SU-DHL-6 (cell line): Measurements from ENCODE around the gene CDH16.

Experiments
- H2AFZ ChIP-seq: fragments of 200-600 bp; sonication (generic); 2 replicates; pipeline ENCODE4 v1.6.1; 2014; ENCODE audit warnings: low read depth, mild to moderate bottlenecking, moderate library complexity, mixed read lengths, antibody characterized with exemption, low read length; ENCODE audit not compliant: severe bottlenecking
- H3F3A ChIP-seq: fragments of 200-600 bp; shearing (Covaris generic); 2 replicates; pipeline ENCODE4 v1.6.0; 2016; ENCODE audit warnings: antibody characterized with exemption, mild to moderate bottlenecking; ENCODE audit not compliant: insufficient read depth
- H3K27ac ChIP-seq: fragments of 200-600 bp; sonication (generic); 2 replicates; pipeline ENCODE4 v1.5.1; 2016; ENCODE audit warnings: low read depth, mild to moderate bottlenecking, low read length, moderate library complexity, mixed read lengths
- H3K27me3 ChIP-seq: fragments of 200-600 bp; sonication (generic), shearing (Covaris generic); 2 replicates; pipeline ENCODE4 v1.6.0; 2014; ENCODE audit warnings: mild to moderate bottlenecking, low read length
- H3K36me3 ChIP-seq: fragments of 200-600 bp; sonication (generic); 2 replicates; pipeline ENCODE4 v1.6.1; 2014; ENCODE audit warnings: mild to moderate bottlenecking, low read length, mixed read lengths
- H3K4me2 ChIP-seq: fragments of 300-600, 200-600 bp; shearing (Covaris generic), sonication (generic); 2 replicates; pipeline ENCODE4 v1.6.0; 2014; ENCODE audit warnings: low read length, low read depth, mild to moderate bottlenecking; ENCODE audit not compliant: poor library complexity, severe bottlenecking
- H3K4me3 ChIP-seq: fragments of 200-600 bp; sonication (generic); 2 replicates; pipeline ENCODE4 v1.5.1; 2014; ENCODE audit warnings: antibody characterized with exemption, low read length, mild to moderate bottlenecking, mixed read lengths; ENCODE audit not compliant: insufficient read depth, poor library complexity, severe bottlenecking
- H3K79me2 ChIP-seq: fragments of 200-600 bp; sonication (generic); 2 replicates; pipeline ENCODE4 v1.6.1; 2014; ENCODE audit warnings: mild to moderate bottlenecking, low read length, moderate library complexity; ENCODE audit not compliant: insufficient read depth
- H3K9ac ChIP-seq: fragments of 200-600 bp; sonication (generic); 2 replicates; pipeline ENCODE4 v1.7.0; 2014; ENCODE audit warnings: mild to moderate bottlenecking, low read length
- H3K9me2 ChIP-seq: fragments of 200-600 bp; sonication (generic); replicated peaks from 2 replicates; pipeline ENCODE4 v1.6.1; 2014; ENCODE audit warnings: low read length; ENCODE audit not compliant: insufficient read depth
- H3K9me3 ChIP-seq: fragments of 200-600 bp; sonication (generic); 2 replicates; pipeline ENCODE4 v1.6.1; 2014; ENCODE audit warnings: low read length, mixed read lengths; ENCODE audit not compliant: insufficient read depth
- H4K20me1 ChIP-seq: fragments of 200-600 bp; sonication (generic); 2 replicates; pipeline ENCODE4 v1.6.1; 2014; ENCODE audit warnings: low read depth, mild to moderate bottlenecking, antibody characterized with exemption, low read length, moderate library complexity, mixed read lengths
- EZH2phosphoT487 ChIP-seq: fragments of 200-600 bp; sonication (generic), shearing (Covaris generic); conservative IDR thresholded peaks from 2 replicates; pipeline ENCODE4 v1.6.1; 2018; ENCODE audit warnings: mild to moderate bottlenecking, antibody characterized with exemption, low read length, moderate library complexity, mixed read lengths
- TF ChIP-seq, protein P1 (sequence below): fragments of 200-600 bp; sonication (generic); IDR thresholded peaks from one replicate; pipeline ENCODE4 v1.5.1; 2017; ENCODE audit warnings: antibody characterized with exemption, mild to moderate bottlenecking, low read length, moderate library complexity; ENCODE audit not compliant: insufficient read depth, poor library complexity, severe bottlenecking

Gene CDH16

GRCh38 chr16:66891797-66892196 is 26.9 kb downstream of the CDH16 start:
- Histone ChIP-seq H3K27me3 (no peaks in the 10 kb centered on the region), H3K27ac (no peak overlapping the region), H3K9me3 (no peaks in the 10 kb centered on the region), H3F3A (no peaks in the 10 kb centered on the region), H2AFZ (no peak overlapping the region), H3K4me3 (no peak overlapping the region), H4K20me1 (no peaks in the 10 kb centered on the region), H3K9ac (no peak overlapping the region), H3K79me2 (no peaks in the 10 kb centered on the region), H3K9me2 (no peaks in the 10 kb centered on the region), H3K36me3 (no peaks in the 10 kb centered on the region), H3K4me2 (no peak overlapping the region)
- TF ChIP-seq, protein P1, sequence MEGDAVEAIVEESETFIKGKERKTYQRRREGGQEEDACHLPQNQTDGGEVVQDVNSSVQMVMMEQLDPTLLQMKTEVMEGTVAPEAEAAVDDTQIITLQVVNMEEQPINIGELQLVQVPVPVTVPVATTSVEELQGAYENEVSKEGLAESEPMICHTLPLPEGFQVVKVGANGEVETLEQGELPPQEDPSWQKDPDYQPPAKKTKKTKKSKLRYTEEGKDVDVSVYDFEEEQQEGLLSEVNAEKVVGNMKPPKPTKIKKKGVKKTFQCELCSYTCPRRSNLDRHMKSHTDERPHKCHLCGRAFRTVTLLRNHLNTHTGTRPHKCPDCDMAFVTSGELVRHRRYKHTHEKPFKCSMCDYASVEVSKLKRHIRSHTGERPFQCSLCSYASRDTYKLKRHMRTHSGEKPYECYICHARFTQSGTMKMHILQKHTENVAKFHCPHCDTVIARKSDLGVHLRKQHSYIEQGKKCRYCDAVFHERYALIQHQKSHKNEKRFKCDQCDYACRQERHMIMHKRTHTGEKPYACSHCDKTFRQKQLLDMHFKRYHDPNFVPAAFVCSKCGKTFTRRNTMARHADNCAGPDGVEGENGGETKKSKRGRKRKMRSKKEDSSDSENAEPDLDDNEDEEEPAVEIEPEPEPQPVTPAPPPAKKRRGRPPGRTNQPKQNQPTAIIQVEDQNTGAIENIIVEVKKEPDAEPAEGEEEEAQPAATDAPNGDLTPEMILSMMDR: no peak
- no peak for TF ChIP-seq EZH2phosphoT487

DNA sequence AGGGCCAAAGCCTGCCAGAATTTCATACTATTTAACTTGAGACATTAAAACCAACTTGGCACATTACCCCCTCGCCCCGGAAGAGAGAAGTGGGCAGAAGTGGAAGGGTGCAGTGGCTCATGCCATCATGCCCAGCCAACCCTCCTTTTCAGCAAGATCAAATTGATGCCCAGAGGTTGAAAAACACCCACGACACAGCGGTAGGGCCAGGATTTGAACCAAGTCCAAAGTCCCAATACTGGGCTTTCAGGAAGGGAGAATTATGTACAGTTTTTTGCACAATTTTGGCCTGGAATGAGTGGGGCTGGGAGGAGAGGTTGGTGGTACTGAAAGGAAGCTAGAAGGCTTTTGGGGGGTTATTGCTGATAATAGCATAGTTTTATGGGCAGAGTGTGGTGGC is 27.3 kb downstream of the CDH16 start:
- Histone ChIP-seq H3K9ac (no peak overlapping the region), H3K9me2 (no peaks in the 10 kb centered on the region), H3K4me3 (no peak overlapping the region), H3K36me3 (no peaks in the 10 kb centered on the region), H3K4me2 (no peak overlapping the region), H3F3A (no peaks in the 10 kb centered on the region), H3K9me3 (no peaks in the 10 kb centered on the region), H4K20me1 (no peaks in the 10 kb centered on the region), H3K27ac (no peak overlapping the region), H2AFZ (no peak overlapping the region), H3K79me2 (no peaks in the 10 kb centered on the region), H3K27me3 (no peaks in the 10 kb centered on the region)
- no peak for TF ChIP-seq EZH2phosphoT487
- TF ChIP-seq, protein P1: no peak

DNA sequence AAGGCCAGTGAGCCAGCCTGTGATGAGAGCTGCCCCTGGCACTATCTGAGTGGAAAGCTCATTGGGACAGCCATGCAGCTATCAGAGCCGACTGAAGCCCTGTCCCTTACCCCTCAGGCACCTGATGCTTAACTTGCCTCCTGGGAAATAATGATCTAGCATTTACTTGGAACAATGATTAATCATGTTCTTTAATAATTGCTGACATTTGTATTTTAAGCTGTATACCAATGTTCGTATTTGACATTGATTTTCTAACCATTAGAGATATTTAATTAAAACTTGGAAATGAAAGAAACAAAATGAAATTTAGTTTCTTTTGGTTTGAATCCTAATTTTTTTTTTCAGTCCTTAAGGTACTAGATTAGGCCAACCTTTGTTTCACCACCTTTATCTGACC is 27.9 kb downstream of the CDH16 start:
- Histone ChIP-seq H3F3A (no peaks in the 10 kb centered on the region), H3K9me2 (no peaks in the 10 kb centered on the region), H3K27me3 (no peaks in the 10 kb centered on the region), H3K36me3 (peaks cover 2% of the 10 kb centered on the region; the same call in 1 of the 2 replicates), H3K9me3 (no peaks in the 10 kb centered on the region), H3K4me2 (no peak overlapping the region), H4K20me1 (no peaks in the 10 kb centered on the region), H2AFZ (no peak overlapping the region), H3K79me2 (no peaks in the 10 kb centered on the region), H3K27ac (no peak overlapping the region), H3K4me3 (no peak overlapping the region), H3K9ac (no peak overlapping the region)
- TF ChIP-seq EZH2phosphoT487: no peak
- TF ChIP-seq, protein P1: no peak
